Measurements from ENCODE around the gene SAMD1. TPM values are rescaled to one million over a fixed set of nuclear protein-coding genes. Genes with fewer than 3 reads are reported as not detected.

SAMD1 gene
- total and polyA plus RNA-seq, 2 of the 13 experiments (the other 11 are each of a cell fraction or from before 2014, with no cell fraction given) = 17.5 to 45.0 TPM

- TF ChIP-seq STAT5B (CRISPR knock-in tag; IDR thresholded peaks at IDR 0.05) = no peak
- TF ChIP-seq NONO (IDR thresholded peaks at IDR 0.05) = no peak
- TF ChIP-seq NONO (CRISPR knock-in tag; conservative IDR thresholded peaks at IDR 0.05) = no peak
- TF ChIP-seq TRAFD1 (CRISPR knock-in tag; IDR thresholded peaks at IDR 0.05; ENCODE audit: borderline replicate concordance) = no peak
- TF ChIP-seq ZNF773 (CRISPR knock-in tag; IDR thresholded peaks at IDR 0.05; ENCODE audit: borderline replicate concordance) = no peak
- TF ChIP-seq ZNF740 (CRISPR knock-in tag; IDR thresholded peaks at IDR 0.05) = no peak
- TF ChIP-seq TFAP4 (IDR thresholded peaks at IDR 0.05; ENCODE audit: borderline replicate concordance, low read depth) = peak; percentile 86
- no peak for TF ChIP-seq ZNF703 (CRISPR knock-in tag; IDR thresholded peaks at IDR 0.05; ENCODE audit: borderline replicate concordance)
- no peak for TF ChIP-seq ZNF768 (CRISPR knock-in tag; IDR thresholded peaks at IDR 0.05)
- TF ChIP-seq, protein P1, sequence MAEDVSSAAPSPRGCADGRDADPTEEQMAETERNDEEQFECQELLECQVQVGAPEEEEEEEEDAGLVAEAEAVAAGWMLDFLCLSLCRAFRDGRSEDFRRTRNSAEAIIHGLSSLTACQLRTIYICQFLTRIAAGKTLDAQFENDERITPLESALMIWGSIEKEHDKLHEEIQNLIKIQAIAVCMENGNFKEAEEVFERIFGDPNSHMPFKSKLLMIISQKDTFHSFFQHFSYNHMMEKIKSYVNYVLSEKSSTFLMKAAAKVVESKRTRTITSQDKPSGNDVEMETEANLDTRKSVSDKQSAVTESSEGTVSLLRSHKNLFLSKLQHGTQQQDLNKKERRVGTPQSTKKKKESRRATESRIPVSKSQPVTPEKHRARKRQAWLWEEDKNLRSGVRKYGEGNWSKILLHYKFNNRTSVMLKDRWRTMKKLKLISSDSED (CRISPR knock-in tag; IDR thresholded peaks at IDR 0.05) = no peak
- TF ChIP-seq, protein P2, sequence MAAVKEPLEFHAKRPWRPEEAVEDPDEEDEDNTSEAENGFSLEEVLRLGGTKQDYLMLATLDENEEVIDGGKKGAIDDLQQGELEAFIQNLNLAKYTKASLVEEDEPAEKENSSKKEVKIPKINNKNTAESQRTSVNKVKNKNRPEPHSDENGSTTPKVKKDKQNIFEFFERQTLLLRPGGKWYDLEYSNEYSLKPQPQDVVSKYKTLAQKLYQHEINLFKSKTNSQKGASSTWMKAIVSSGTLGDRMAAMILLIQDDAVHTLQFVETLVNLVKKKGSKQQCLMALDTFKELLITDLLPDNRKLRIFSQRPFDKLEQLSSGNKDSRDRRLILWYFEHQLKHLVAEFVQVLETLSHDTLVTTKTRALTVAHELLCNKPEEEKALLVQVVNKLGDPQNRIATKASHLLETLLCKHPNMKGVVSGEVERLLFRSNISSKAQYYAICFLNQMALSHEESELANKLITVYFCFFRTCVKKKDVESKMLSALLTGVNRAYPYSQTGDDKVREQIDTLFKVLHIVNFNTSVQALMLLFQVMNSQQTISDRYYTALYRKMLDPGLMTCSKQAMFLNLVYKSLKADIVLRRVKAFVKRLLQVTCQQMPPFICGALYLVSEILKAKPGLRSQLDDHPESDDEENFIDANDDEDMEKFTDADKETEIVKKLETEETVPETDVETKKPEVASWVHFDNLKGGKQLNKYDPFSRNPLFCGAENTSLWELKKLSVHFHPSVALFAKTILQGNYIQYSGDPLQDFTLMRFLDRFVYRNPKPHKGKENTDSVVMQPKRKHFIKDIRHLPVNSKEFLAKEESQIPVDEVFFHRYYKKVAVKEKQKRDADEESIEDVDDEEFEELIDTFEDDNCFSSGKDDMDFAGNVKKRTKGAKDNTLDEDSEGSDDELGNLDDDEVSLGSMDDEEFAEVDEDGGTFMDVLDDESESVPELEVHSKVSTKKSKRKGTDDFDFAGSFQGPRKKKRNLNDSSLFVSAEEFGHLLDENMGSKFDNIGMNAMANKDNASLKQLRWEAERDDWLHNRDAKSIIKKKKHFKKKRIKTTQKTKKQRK (IDR thresholded peaks at IDR 0.05; ENCODE audit: low read length) = no peak
- TF ChIP-seq ZNF530 (CRISPR knock-in tag; IDR thresholded peaks at IDR 0.05; ENCODE audit: low read depth) = no peak
- TF ChIP-seq ZNF143 (CRISPR knock-in tag; IDR thresholded peaks at IDR 0.05) = no peak
Observed at GRCh38 chr19:14073925-14074838, 16.4 kb downstream of the SAMD1 start (continued).
